UCSD-AML1 (cell line): ENCODE data around the gene PLXDC1.

Experiments used
- DNase-seq: peaks from one replicate; lab custom pipeline; 2025; ENCODE audit not compliant: unreplicated experiment; lab: John Stamatoyannopoulos, UW

Gene PLXDC1

GRCh38 chr17:39018267-39019134 is 132.9 kb downstream of the PLXDC1 start:
- DNase-seq: no peak

- no peak for DNase-seq
Observed at GRCh38 chr17:39016193-39017153, 135.0 kb downstream of the PLXDC1 start.

GRCh38 chr17:39015546-39015935 is 135.9 kb downstream of the PLXDC1 start:
- DNase-seq: no peak

GRCh38 chr17:39014795-39015545 is 136.5 kb downstream of the PLXDC1 start:
- no peak for DNase-seq

- DNase-seq: no peak
Observed at GRCh38 chr17:39014044-39014794, 137.2 kb downstream of the PLXDC1 start.
